GM11168 (cell line): ENCODE measurements around the gene SLC12A2.

ENCODE experiments used
- in situ Hi-C: fragments of 300-500 bp; cut with MboI; formaldehyde crosslinking; loops from one replicate; pipeline ENCODE4 v1.12.0; 2022; ENCODE audit warnings: low sequenced_read_pairs; ENCODE audit not compliant: unreplicated experiment

SLC12A2 gene

GRCh38 chr5:128213833-128214232 is 130.3 kb downstream of the SLC12A2 start:
- in situ Hi-C loops, result loop anchor here (25.0 kb wide), 1 partner anchor 273 kb away; no protein-coding TSS in a partner anchor

- in situ Hi-C loops, result loop anchor here (25.0 kb wide), 1 partner anchor 271 kb away; no protein-coding TSS in a partner anchor
Observed at GRCh38 chr5:128216285-128216684, 132.7 kb downstream of the SLC12A2 start.

GRCh38 chr5:128216860-128217531 is 133.4 kb downstream of the SLC12A2 start:
- in situ Hi-C loops, result loop anchor here (25.0 kb wide), 1 partner anchor 270 kb away; no protein-coding TSS in a partner anchor

GRCh38 chr5:128220841-128221240 is 137.3 kb downstream of the SLC12A2 start:
- in situ Hi-C loops, result loop anchor here (25.0 kb wide), 1 partner anchor 266 kb away; no protein-coding TSS in a partner anchor

GRCh38 chr5:128224336-128224735 is 140.8 kb downstream of the SLC12A2 start:
- in situ Hi-C loops, result loop anchor here (25.0 kb wide), 1 partner anchor 263 kb away; no protein-coding TSS in a partner anchor

GRCh38 chr5:128225245-128226030 is 141.9 kb downstream of the SLC12A2 start:
- in situ Hi-C loops, result no loop called here

- in situ Hi-C loops, result no loop called here
Observed at GRCh38 chr5:128228008-128228407, 144.4 kb downstream of the SLC12A2 start.

GRCh38 chr5:128228521-128228920 is 145.0 kb downstream of the SLC12A2 start:
- in situ Hi-C loops, result no loop called here

- in situ Hi-C loops, result no loop called here
Observed at GRCh38 chr5:128234928-128235641, 151.5 kb downstream of the SLC12A2 start.

- in situ Hi-C loops, result no loop called here
Observed at GRCh38 chr5:128236334-128236733, 152.8 kb downstream of the SLC12A2 start.

- in situ Hi-C loops, result no loop called here
Observed at GRCh38 chr5:128237000-128237399, 153.4 kb downstream of the SLC12A2 start.

- in situ Hi-C loops, result no loop called here
Observed at GRCh38 chr5:128237546-128237945, 154.0 kb downstream of the SLC12A2 start.
